Endometrial microvascular endothelial cells (primary cell): ENCODE measurements around the gene OR3A3. TPM values are rescaled to one million over a fixed set of nuclear protein-coding genes. Genes with fewer than 3 reads are reported as not detected.
"Not testable (repeated sequence)": the region's sequence is repeated elsewhere in the genome, so short reads cannot be mapped to it uniquely, and the experiment has no call there.

Experiments used
- in situ Hi-C: cut with HindIII; loops from 2 replicates; pipeline ENCODE4 v1.10.0; 2017; ENCODE audit warnings: low sequenced_read_pairs, low pct_unique_long_range_greater_than_20kb; ENCODE audit errors: inconsistent ontology term
- total RNA-seq: library from RNA; depleted of rRNA; stranded (reverse); fragments of >200 nt; gene quantifications from one replicate; pipeline ENCODE4 v1.2.3, GENCODE V29; 2015; ENCODE audit errors: inconsistent ontology term

The OR3A3 gene
- total RNA-seq = not detected

- in situ Hi-C loops = no loop called here
Observed at GRCh38 chr17:3411070-3411469, at the start of gene OR3A3. TSS of gene OR3A3 (plus strand) at chr17:3411370.

- in situ Hi-C loops = not testable (repeated sequence)
Observed at GRCh38 chr17:3371167-3371566, 40.0 kb upstream of the OR3A3 start.

- in situ Hi-C loops = no loop called here
Observed at GRCh38 chr17:3378321-3378720, 32.8 kb upstream of the OR3A3 start.

DNA sequence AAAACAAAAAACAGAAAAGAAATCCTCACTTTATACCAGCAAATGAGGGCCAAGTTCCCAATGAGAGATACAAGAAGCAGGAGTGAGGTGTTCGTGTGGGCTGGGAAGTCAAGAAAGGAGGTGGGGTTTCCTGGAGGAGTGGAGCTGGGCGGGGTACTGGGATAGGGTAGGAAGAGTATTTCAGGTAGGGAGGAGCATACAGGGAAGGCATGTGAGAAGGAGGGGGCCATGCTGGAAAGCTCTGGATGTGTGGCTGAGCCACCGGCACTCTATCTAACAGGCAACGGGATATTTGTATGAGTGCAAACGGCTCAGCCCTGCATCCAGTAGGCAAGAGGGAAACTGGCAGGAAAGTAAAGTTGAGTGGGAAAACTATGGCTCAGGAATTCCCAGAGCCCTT, 29.2 kb upstream of the OR3A3 start:
- in situ Hi-C loops = no loop called here

GRCh38 chr17:3385869-3386816, 25.0 kb upstream of the OR3A3 start, which contains the start of gene OR3A2:
TSS of gene OR3A2 (minus strand) at chr17:3386308.
- in situ Hi-C loops = no loop called here

DNA sequence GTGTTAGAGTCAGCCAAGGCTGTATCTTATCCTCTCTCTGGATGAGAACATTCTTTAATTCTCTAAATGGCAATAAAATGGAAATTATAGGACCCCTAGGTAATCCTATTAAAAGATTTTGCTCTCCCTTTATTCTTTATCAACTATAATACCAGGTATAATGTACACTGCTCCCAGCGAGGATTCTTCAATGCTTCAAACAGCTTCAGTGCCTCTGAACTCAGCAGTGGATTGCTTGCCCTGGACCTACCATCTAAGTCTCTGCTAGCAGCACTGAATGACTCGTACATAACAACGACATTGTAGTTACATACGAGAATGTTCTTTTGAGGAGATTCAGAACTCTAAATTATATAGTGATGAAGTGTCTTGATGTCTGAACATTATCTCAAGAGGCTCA, 21.4 kb upstream of the OR3A3 start:
- in situ Hi-C loops = no loop called here

GRCh38 chr17:3397801-3398200, 13.4 kb upstream of the OR3A3 start:
- in situ Hi-C loops = not testable (repeated sequence)

GRCh38 chr17:3398310-3398709, 12.9 kb upstream of the OR3A3 start, which contains the start of gene OR1E1:
TSS of gene OR1E1 (minus strand) at chr17:3398410. CDS start at chr17:3398410, 0 bp downstream.
- in situ Hi-C loops = no loop called here

DNA sequence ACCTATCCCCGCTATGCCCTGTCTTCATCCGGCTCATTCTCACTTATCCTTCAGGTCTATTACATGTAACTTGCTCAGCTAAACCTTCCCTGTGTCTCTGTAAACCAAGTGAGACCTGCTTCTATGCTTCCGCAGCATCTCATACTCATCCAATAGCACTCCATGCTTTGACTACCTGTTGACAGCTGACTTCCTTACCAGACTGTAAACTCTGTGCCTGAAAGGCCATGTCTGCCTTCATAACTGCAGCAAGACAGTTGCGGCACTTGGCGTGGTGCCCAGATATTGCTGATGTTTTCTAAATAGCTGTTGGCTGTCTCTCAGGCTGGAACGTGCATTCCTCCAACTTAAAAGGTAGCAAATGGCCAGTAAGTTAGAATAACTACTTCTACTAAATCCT, 11.1 kb upstream of the OR3A3 start:
- in situ Hi-C loops = no loop called here

GRCh38 chr17:3401786-3402185, 9.4 kb upstream of the OR3A3 start:
- in situ Hi-C loops = no loop called here

- in situ Hi-C loops = not testable (repeated sequence)
Observed at GRCh38 chr17:3403856-3404255, 7.3 kb upstream of the OR3A3 start.

GRCh38 chr17:3412216-3412615, 1.0 kb downstream of the OR3A3 start:
- in situ Hi-C loops = not testable (repeated sequence)

- in situ Hi-C loops = no loop called here
Observed at GRCh38 chr17:3415610-3416009, 4.4 kb downstream of the OR3A3 start.

GRCh38 chr17:3418222-3418621, 7.1 kb downstream of the OR3A3 start:
- in situ Hi-C loops = no loop called here

DNA sequence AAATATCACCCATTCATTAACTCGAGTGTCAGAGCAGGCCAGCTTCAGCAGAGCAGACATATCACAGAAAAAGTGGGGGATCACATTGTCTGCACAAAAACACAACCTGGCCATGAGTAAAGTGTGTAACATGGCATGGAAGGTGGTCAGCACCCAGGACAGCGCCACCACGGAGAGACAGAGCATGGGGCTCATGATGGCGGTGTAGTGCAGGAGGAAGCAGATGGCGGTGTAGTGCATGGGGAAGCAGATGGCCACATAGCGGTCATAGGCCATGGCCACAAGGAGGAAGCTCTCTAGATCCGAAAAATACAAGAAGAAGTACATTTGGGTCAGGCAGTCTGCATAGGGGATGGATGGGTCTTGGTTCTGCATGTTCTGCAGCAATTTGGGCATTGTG, 22.0 kb downstream of the OR3A3 start:
- in situ Hi-C loops = not testable (repeated sequence)

DNA sequence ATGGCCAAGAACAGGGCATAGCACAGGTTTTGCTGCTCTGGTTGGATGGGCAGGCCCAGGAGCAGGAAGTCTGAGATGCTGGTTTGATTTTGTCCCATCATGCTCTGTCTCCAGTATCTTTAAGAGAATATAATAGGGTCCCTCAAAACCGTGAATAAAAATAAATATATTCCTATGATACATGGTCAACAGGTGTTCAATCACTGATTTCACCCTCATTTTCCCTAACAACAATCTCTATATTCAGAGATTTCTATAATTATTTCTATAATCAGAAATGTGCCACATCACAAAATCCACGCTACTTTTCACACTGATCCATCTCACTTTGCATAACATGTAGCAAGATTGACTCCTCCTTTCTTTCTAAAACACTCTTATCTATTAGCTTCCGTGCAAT, 22.6 kb downstream of the OR3A3 start, which contains the start of gene OR1E2:
OR1E2 (minus strand) TSS at position 101 of the 400 bp plus-strand sequence; CDS start at position 101, 0 bp downstream.
- in situ Hi-C loops = no loop called here

DNA sequence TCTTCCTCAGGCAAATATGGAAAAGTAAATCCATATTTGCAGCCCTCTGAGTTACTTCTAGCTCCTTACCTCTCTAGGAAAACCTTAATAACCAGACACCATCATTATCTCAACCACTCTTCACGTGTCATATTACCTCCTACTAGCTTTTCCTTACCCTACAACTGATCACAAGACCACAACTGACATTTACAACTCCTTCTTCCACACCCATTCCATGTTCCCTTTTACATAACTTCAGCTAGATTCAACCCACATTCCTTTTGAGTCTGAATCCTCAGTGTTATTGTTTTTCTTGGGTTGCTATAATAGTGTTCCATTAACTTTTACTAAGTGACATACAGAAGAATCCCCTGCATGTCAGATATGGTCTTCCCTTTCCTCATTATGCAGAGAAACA, 27.2 kb downstream of the OR3A3 start:
- in situ Hi-C loops = no loop called here

GRCh38 chr17:3440451-3440850, 29.3 kb downstream of the OR3A3 start:
- in situ Hi-C loops = no loop called here

- in situ Hi-C loops = no loop called here
Observed at GRCh38 chr17:3447625-3448024, 36.5 kb downstream of the OR3A3 start.

- in situ Hi-C loops = no loop called here
Observed at GRCh38 chr17:3448059-3448665, 37.0 kb downstream of the OR3A3 start.
